ENCODE data around the gene TRIM31.
"Not testable (repeated sequence)": the region's sequence is repeated elsewhere in the genome, so short reads cannot be mapped to it uniquely, and the experiment has no call there.

Gene TRIM31

GRCh38 chr6:30129265-30130178, 16.6 kb upstream of the TRIM31 start:
- DNase-seq (ENCODE audit: extremely low read depth, insufficient read length) = no peak
- TF ChIP-seq, protein P1, sequence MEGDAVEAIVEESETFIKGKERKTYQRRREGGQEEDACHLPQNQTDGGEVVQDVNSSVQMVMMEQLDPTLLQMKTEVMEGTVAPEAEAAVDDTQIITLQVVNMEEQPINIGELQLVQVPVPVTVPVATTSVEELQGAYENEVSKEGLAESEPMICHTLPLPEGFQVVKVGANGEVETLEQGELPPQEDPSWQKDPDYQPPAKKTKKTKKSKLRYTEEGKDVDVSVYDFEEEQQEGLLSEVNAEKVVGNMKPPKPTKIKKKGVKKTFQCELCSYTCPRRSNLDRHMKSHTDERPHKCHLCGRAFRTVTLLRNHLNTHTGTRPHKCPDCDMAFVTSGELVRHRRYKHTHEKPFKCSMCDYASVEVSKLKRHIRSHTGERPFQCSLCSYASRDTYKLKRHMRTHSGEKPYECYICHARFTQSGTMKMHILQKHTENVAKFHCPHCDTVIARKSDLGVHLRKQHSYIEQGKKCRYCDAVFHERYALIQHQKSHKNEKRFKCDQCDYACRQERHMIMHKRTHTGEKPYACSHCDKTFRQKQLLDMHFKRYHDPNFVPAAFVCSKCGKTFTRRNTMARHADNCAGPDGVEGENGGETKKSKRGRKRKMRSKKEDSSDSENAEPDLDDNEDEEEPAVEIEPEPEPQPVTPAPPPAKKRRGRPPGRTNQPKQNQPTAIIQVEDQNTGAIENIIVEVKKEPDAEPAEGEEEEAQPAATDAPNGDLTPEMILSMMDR (IDR thresholded peaks at IDR 0.05; ENCODE audit: insufficient read depth, low read length, poor library complexity, severe bottlenecking) = no peak
- no peaks in the 10 kb centered on the region for H3K36me3 ChIP-seq (ENCODE audit: control insufficient read depth, insufficient read depth, low read length)
- no peaks in the 10 kb centered on the region; the same call in 1 of the 2 replicates for H3K27me3 ChIP-seq (replicated peaks; ENCODE audit: control insufficient read depth, insufficient read depth, low read length)
- H3K4me3 ChIP-seq (replicated peaks; ENCODE audit: low read depth, low read length) = no peak overlapping the region

DNA sequence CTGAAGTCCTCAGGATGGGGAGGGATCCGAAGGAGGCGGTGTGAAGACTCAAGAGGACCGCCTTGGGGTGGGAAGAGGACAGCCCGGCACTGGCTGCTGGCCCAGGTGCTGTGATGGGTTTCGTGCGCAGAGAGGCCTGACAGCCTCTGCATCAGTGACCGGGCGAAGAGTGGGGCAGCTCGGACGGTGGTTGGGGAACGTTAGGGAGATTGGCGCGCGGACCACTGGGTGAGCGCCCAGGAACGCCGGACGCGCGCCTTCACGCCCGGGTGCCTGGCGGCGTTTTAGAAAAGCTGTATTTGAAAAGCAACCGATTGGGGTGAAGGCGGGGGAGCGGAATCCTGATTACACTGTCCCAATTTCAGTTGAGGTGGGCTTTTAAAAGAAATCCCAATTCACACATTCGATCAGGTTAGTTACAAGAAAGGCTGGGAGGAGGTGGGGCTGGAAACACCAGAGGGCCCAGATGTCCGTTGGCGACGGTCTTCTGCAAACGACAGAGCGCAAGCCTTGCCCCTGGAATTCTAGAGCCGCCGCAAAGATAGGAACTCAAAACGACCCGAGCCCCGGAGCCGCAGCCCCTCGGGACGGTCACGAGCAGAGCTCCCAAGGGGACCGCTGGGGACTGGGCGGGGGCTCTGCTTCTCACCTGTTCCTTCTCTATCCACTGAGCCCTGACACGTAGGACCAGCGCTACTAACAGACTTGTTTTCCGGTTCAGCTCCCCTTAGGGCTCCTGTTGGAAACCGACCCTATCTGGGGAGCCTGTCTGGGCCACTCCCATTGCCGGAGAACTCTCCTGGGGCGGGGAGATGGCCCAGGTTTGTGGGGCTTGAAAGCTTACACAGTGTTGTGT, 14.6 kb upstream of the TRIM31 start:
- no peak overlapping the region for H3K4me3 ChIP-seq (replicated peaks; ENCODE audit: low read depth, low read length)
- H3K27me3 ChIP-seq (replicated peaks; ENCODE audit: control insufficient read depth, insufficient read depth, low read length) = no peaks in the 10 kb centered on the region; the same call in 1 of the 2 replicates
- DNase-seq (ENCODE audit: extremely low read depth, insufficient read length) = no peak
- H3K36me3 ChIP-seq (ENCODE audit: control insufficient read depth, insufficient read depth, low read length) = no peaks in the 10 kb centered on the region
- TF ChIP-seq, protein P1 (IDR thresholded peaks at IDR 0.05; ENCODE audit: insufficient read depth, low read length, poor library complexity, severe bottlenecking) = no peak

GRCh38 chr6:30122515-30122914, 9.6 kb upstream of the TRIM31 start:
- no peak for DNase-seq (ENCODE audit: extremely low read depth, insufficient read length)
- no peak overlapping the region for H3K4me3 ChIP-seq (replicated peaks; ENCODE audit: low read depth, low read length)
- TF ChIP-seq, protein P1 (IDR thresholded peaks at IDR 0.05; ENCODE audit: insufficient read depth, low read length, poor library complexity, severe bottlenecking) = no peak
- H3K36me3 ChIP-seq (ENCODE audit: control insufficient read depth, insufficient read depth, low read length) = no peaks in the 10 kb centered on the region
- H3K27me3 ChIP-seq (replicated peaks; ENCODE audit: control insufficient read depth, insufficient read depth, low read length) = no peaks in the 10 kb centered on the region; the same call in none of the 2 replicates

- TF ChIP-seq, protein P1 (IDR thresholded peaks at IDR 0.05; ENCODE audit: insufficient read depth, low read length, poor library complexity, severe bottlenecking) = no peak
- Histone ChIP-seq H3K36me3 (ENCODE audit: control insufficient read depth, insufficient read depth, low read length) (no peaks in the 10 kb centered on the region), H3K27me3 (replicated peaks; ENCODE audit: control insufficient read depth, insufficient read depth, low read length) (no peaks in the 10 kb centered on the region; the same call in none of the 2 replicates), H3K4me3 (replicated peaks; ENCODE audit: low read depth, low read length) (no peak overlapping the region)
- no peak for DNase-seq (ENCODE audit: extremely low read depth, insufficient read length)
Observed at GRCh38 chr6:30121446-30122366, 8.8 kb upstream of the TRIM31 start.

- H3K4me3 ChIP-seq (replicated peaks; ENCODE audit: low read depth, low read length); DNase-seq (ENCODE audit: extremely low read depth, insufficient read length); H3K36me3 ChIP-seq (ENCODE audit: control insufficient read depth, insufficient read depth, low read length); H3K27me3 ChIP-seq (replicated peaks; ENCODE audit: control insufficient read depth, insufficient read depth, low read length): not testable (repeated sequence)
Observed at GRCh38 chr6:30118691-30119090, 5.8 kb upstream of the TRIM31 start.

All from GM06990 (cell line).